Osteocyte (in vitro differentiated cells): ENCODE results near the gene LDAF1. TPM values are rescaled to one million over a fixed set of nuclear protein-coding genes. Genes with fewer than 3 reads are reported as not detected.
"Not testable (repeated sequence)": the region's sequence is repeated elsewhere in the genome, so short reads cannot be mapped to it uniquely, and the experiment has no call there.

ENCODE experiments used
- DNase-seq: peaks from one replicate; pipeline ENCODE4 v3.0.0; 2021; ENCODE audit warnings: mixed read lengths; ENCODE audit not compliant: unreplicated experiment; ENCODE audit errors: extremely low spot score
- H3K27ac Mint-ChIP-seq: one replicate; pipeline ENCODE4 v1.8.0; 2021; ENCODE audit warnings: mild to moderate bottlenecking, mixed read lengths; ENCODE audit not compliant: unreplicated experiment
- H3K27me3 Mint-ChIP-seq: one replicate; pipeline ENCODE4 v1.8.0; 2021; ENCODE audit warnings: mixed read lengths; ENCODE audit not compliant: unreplicated experiment
- H3K36me3 Mint-ChIP-seq: one replicate; pipeline ENCODE4 v1.8.0; 2021; ENCODE audit warnings: mixed read lengths; ENCODE audit not compliant: unreplicated experiment
- H3K4me1 Mint-ChIP-seq: one replicate; pipeline ENCODE4 v1.8.0; 2021; ENCODE audit warnings: mixed read lengths; ENCODE audit not compliant: unreplicated experiment
- H3K4me3 Mint-ChIP-seq: one replicate; pipeline ENCODE4 v1.8.0; 2021; ENCODE audit warnings: mild to moderate bottlenecking, moderate library complexity, mixed read lengths; ENCODE audit not compliant: unreplicated experiment
- H3K9me3 Mint-ChIP-seq: one replicate; pipeline ENCODE4 v1.8.0; 2021; ENCODE audit warnings: mixed read lengths; ENCODE audit not compliant: unreplicated experiment
- total RNA-seq: library from RNA; stranded (reverse); gene quantifications from 2 replicates; pipeline ENCODE4 v1.2.1, GENCODE V29; 2021
- TF ChIP-seq, protein P1 (sequence below): fragments of 200-600 bp; sonication (generic); IDR thresholded peaks from 2 replicates; pipeline ENCODE4 v1.5.0; 2021; ENCODE audit warnings: antibody characterized with exemption, mild to moderate bottlenecking, moderate library complexity

LDAF1 gene
- total RNA-seq, 1 donor from 2014 or later: 24.8 TPM

GRCh38 chr16:21169249-21169981, 10.9 kb downstream of the LDAF1 start:
- Mint-ChIP-seq H3K27me3 (no peaks in the 10 kb centered on the region), H3K9me3 (no peaks in the 10 kb centered on the region), H3K36me3 (peaks cover 31% of the 10 kb centered on the region), H3K4me3 (no peak overlapping the region), H3K27ac (no peak overlapping the region), H3K4me1 (peaks cover 4% of the 10 kb centered on the region)
- DNase-seq: no peak
- TF ChIP-seq, protein P1, sequence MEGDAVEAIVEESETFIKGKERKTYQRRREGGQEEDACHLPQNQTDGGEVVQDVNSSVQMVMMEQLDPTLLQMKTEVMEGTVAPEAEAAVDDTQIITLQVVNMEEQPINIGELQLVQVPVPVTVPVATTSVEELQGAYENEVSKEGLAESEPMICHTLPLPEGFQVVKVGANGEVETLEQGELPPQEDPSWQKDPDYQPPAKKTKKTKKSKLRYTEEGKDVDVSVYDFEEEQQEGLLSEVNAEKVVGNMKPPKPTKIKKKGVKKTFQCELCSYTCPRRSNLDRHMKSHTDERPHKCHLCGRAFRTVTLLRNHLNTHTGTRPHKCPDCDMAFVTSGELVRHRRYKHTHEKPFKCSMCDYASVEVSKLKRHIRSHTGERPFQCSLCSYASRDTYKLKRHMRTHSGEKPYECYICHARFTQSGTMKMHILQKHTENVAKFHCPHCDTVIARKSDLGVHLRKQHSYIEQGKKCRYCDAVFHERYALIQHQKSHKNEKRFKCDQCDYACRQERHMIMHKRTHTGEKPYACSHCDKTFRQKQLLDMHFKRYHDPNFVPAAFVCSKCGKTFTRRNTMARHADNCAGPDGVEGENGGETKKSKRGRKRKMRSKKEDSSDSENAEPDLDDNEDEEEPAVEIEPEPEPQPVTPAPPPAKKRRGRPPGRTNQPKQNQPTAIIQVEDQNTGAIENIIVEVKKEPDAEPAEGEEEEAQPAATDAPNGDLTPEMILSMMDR: no peak

GRCh38 chr16:21170116-21170515, 11.6 kb downstream of the LDAF1 start:
- peaks cover 29% of the 10 kb centered on the region for H3K36me3 Mint-ChIP-seq
- H3K4me3 Mint-ChIP-seq, DNase-seq, H3K27me3 Mint-ChIP-seq, H3K4me1 Mint-ChIP-seq, H3K9me3 Mint-ChIP-seq, H3K27ac Mint-ChIP-seq: not testable (repeated sequence)

DNA sequence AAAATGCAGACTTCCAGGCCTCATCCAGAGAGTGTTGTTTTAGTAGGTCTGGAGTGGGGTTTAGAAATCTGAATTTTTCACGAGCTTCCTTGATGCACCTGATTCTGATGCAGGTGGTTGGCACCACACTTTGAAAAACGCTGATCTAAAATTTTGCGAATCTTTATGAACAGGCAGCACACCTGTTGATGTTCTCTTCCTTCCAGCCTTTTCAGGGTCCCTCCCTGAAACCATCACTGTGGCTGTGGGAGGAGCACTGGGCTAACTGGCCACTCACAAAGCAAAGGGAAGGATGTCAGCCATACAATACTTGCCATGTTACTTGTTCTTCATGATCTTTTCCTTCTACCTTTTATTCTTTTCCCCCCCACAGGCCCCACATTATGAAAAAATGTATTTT, 14.2 kb downstream of the LDAF1 start:
- TF ChIP-seq, protein P1: no peak
- H3K27me3 Mint-ChIP-seq: no peaks in the 10 kb centered on the region
- no peaks in the 10 kb centered on the region for H3K4me1 Mint-ChIP-seq
- no peak overlapping the region for H3K27ac Mint-ChIP-seq
- DNase-seq: no peak
- no peaks in the 10 kb centered on the region for H3K9me3 Mint-ChIP-seq
- peaks cover 25% of the 10 kb centered on the region for H3K36me3 Mint-ChIP-seq
- H3K4me3 Mint-ChIP-seq: no peak overlapping the region

DNA sequence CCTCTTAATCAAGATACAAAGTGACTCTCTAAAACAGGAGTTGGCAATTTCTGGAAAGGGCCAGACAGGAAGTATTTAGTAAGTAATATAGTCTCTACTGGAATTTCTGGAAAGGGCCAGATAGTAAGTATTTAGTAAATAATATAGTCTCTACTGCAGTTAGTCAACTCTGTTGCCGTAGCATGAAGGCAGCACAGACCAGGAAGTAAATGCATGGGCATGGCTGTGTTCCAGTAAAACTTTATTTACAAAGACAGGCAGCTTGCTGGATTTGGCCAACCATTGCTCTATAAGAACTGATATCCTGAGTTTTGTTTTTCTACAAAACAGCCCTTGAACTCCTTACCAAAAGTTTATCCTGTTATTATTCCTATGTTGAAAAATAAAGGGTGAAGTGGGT, 16.9 kb downstream of the LDAF1 start:
- Mint-ChIP-seq H3K36me3 (peaks cover 33% of the 10 kb centered on the region), H3K27ac (no peak overlapping the region), H3K4me3 (no peak overlapping the region), H3K27me3 (no peaks in the 10 kb centered on the region), H3K9me3 (no peaks in the 10 kb centered on the region), H3K4me1 (no peaks in the 10 kb centered on the region)
- no peak for DNase-seq
- TF ChIP-seq, protein P1: no peak

DNA sequence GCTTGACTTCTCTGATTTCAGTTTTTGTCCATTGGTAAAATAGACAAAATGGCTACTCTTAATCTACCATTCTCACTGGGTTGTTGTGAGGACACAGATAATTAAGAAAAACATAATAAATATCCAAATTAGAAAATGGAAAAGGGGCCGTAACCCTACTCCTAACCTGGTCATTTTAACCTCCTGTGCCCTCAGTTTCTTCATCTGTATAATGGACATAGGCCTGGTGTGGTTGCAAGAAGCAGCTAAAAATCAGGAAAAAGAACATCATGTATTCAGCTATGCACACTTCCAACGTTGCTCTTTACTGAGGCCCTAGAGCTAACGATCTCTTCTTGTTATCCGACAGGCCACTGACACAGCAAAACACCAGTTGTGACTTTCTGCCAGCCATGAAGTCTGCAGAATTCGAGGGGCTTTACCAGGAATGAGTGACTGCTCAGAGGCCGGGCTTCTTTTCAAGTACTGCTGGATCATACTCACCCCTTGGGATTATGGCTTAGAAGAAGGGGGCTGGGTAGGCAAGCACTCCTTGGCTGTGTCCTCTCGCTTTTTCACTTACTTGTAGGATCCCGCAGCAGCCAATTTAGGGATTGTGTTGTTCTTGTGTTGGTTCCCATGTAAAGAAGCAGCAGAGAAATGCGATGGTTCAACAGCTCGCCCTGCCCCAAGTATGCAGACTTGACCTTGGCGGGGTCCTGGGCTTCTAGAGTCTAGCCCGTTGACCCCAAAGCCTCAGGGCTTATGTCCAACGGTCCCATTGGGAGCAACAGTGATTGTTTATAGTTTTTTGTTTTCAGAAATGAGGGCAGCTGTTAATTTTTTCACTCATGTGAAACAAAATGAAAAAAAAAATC, 20.9 kb downstream of the LDAF1 start:
- Mint-ChIP-seq H3K27ac (no peak overlapping the region), H3K4me3 (no peak overlapping the region), H3K4me1 (no peaks in the 10 kb centered on the region), H3K27me3 (no peaks in the 10 kb centered on the region), H3K9me3 (no peaks in the 10 kb centered on the region), H3K36me3 (peaks cover 28% of the 10 kb centered on the region)
- TF ChIP-seq, protein P1: no peak
- no peak for DNase-seq
